GM19035 (cell line): Measurements from ENCODE around the gene VPS45.
"Not testable (repeated sequence)": the region's sequence is repeated elsewhere in the genome, so short reads cannot be mapped to it uniquely, and the experiment has no call there.

Source experiments
- ATAC-seq: cut with Tn5 transposase; IDR thresholded peaks from one replicate; pipeline ENCODE4 v1.9.1; 2021; ENCODE audit not compliant: unreplicated experiment

Gene VPS45

GRCh38 chr1:150127464-150127863 lies 59.9 kb downstream of the VPS45 start:
- ATAC-seq, result no peak

GRCh38 chr1:150127868-150128267 lies 60.3 kb downstream of the VPS45 start:
- ATAC-seq, result no peak

GRCh38 chr1:150132372-150132771 lies 64.8 kb downstream of the VPS45 start:
- no peak for ATAC-seq

- no peak for ATAC-seq
Measured at GRCh38 chr1:150134537-150134936, 67.0 kb downstream of the VPS45 start.

GRCh38 chr1:150135400-150135799 lies 67.8 kb downstream of the VPS45 start:
- ATAC-seq, result not testable (repeated sequence)

- no peak for ATAC-seq
Measured at GRCh38 chr1:150138044-150138443, 70.5 kb downstream of the VPS45 start.

GRCh38 chr1:150141452-150141851 lies 73.9 kb downstream of the VPS45 start:
- ATAC-seq, result no peak

GRCh38 chr1:150142083-150142482 lies 74.5 kb downstream of the VPS45 start:
- ATAC-seq, result no peak

GRCh38 chr1:150144606-150145005 lies 77.0 kb downstream of the VPS45 start:
- no peak for ATAC-seq

- ATAC-seq, result not testable (repeated sequence)
Measured at GRCh38 chr1:150146016-150146415, 78.4 kb downstream of the VPS45 start.

- ATAC-seq, result no peak
Measured at GRCh38 chr1:150146849-150147542, 79.4 kb downstream of the VPS45 start.

- ATAC-seq, result no peak
Measured at GRCh38 chr1:150148837-150149270, 81.3 kb downstream of the VPS45 start.

- no peak for ATAC-seq
Measured at GRCh38 chr1:150149271-150150132, 81.9 kb downstream of the VPS45 start, which contains the start of gene PLEKHO1. Gene PLEKHO1, plus strand, starts transcription at chr1:150149916. Its CDS starts 342 bp downstream, at chr1:150150258.

GRCh38 chr1:150150133-150151021 lies 82.8 kb downstream of the VPS45 start:
- ATAC-seq, result no peak

- no peak for ATAC-seq
Measured at GRCh38 chr1:150151291-150152181, 84.0 kb downstream of the VPS45 start.

GRCh38 chr1:150152182-150152536 lies 84.6 kb downstream of the VPS45 start:
- no peak for ATAC-seq

- ATAC-seq, result no peak
Measured at GRCh38 chr1:150152772-150153456, 85.3 kb downstream of the VPS45 start.

- no peak for ATAC-seq
Measured at GRCh38 chr1:150154143-150154542, 86.6 kb downstream of the VPS45 start.

GRCh38 chr1:150155413-150156071 lies 88.0 kb downstream of the VPS45 start:
- ATAC-seq, result no peak
